ENCODE measurements around the gene NCR3LG1.

NCR3LG1 gene

DNA sequence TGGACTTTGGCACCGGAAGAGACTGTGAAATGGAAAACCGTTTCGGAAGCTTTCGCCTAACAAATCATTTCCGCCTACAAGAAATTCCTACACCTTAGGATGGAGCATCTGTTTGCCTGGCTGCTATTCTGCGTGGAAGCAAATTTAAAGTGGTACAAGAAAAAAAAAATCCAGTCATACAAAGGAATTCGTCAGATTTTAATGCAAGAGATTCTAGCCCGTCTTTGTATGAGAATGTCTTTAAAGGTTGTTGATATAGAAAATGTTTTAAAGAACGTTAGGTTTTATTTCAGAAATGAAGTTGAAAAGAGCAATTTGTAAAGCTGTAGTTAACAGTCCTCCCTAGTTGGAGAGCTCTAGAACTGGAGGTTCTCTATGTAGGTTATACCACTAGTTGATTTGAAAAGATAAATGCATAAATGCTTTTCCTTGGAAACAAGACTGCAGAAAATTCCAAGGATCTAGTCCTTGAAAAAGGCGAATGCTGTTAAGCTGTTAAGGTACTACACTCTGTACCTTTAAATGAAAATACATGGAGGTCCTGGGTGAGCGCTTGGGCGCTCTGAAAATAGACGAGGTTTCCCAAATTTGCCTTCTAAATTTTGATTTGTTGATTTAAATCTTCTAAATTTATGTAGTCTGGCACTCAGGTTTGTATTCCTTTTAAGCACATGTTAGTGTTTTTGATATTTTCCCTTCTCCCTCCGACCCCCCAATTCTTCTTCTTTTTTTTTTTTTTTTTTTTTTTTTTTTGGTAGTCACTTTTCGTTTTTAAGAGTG, 2.4 kb downstream of the NCR3LG1 start:
- TF ChIP-seq, protein P1, sequence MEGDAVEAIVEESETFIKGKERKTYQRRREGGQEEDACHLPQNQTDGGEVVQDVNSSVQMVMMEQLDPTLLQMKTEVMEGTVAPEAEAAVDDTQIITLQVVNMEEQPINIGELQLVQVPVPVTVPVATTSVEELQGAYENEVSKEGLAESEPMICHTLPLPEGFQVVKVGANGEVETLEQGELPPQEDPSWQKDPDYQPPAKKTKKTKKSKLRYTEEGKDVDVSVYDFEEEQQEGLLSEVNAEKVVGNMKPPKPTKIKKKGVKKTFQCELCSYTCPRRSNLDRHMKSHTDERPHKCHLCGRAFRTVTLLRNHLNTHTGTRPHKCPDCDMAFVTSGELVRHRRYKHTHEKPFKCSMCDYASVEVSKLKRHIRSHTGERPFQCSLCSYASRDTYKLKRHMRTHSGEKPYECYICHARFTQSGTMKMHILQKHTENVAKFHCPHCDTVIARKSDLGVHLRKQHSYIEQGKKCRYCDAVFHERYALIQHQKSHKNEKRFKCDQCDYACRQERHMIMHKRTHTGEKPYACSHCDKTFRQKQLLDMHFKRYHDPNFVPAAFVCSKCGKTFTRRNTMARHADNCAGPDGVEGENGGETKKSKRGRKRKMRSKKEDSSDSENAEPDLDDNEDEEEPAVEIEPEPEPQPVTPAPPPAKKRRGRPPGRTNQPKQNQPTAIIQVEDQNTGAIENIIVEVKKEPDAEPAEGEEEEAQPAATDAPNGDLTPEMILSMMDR (conservative IDR thresholded peaks at IDR 0.05) = no peak
- peak overlapping the region; percentile 92 for H3K27ac ChIP-seq

DNA sequence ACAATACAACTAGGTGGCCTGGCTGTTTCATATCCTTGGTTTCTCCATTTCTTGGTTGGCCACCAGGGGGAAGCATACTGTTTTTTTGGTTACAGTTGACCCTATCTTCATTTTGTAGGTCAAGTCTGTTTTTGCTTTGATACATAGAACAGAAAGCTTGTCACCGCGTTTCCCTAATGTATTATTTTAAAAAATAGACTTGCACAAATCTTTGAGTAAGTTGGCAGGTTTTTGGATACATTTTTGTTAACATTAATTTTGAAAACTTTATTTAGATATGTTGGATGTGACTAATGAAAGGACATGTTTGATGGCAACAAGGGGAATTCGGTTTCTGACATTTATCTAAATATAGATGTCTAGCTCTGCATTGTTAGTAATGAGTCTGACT, 3.0 kb downstream of the NCR3LG1 start:
- H3K27ac ChIP-seq = peak overlapping the region; percentile 92
- TF ChIP-seq, protein P1 (conservative IDR thresholded peaks at IDR 0.05) = peak; percentile 81

- TF ChIP-seq, protein P1 (conservative IDR thresholded peaks at IDR 0.05) = no peak
Observed at GRCh38 chr11:17366495-17366894, 14.9 kb downstream of the NCR3LG1 start.

DNA sequence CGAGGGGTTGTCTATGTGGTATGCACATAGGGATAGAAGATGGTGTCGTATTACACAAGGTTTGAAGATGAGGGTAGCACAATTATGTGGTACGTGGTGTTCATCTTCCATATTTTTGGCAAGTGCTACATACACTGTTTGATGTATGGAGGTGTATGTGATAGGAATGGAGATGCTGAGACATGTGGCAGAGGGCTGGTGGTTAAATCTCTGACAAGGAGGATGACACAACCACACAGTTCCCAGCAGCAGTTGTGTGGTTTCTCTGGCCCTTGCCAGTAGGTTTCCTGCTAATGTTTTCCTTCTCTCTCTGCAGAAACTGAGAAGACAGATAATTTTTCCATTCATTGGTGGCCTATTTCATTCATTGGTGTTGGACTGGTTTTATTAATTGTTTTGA, 17.0 kb downstream of the NCR3LG1 start:
- no peak overlapping the region for H3K27ac ChIP-seq
- TF ChIP-seq, protein P1 (conservative IDR thresholded peaks at IDR 0.05) = no peak

More at GRCh38 chr11:17366495-17366894, 14.9 kb downstream of the NCR3LG1 start:
- no peak overlapping the region for H3K27ac ChIP-seq

DNA sequence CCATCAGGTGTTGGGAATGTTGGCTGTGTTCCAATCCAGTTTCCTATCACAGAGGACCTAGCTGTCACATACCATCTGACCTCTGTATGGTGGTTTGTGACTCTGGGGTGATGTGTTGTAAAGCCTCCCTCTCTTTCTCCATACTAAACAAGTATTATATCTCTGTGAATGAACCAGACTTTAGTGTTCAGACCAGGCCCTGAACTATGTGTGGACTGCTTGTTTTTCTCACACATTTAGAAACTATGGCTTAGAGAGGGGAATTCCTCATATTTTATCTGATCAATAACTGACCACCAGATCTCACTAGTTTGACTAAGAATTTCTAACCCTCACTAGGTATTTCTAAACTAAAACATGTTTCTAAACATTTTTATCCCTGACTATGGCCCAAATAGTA, 17.5 kb downstream of the NCR3LG1 start:
- H3K27ac ChIP-seq = no peak overlapping the region
- TF ChIP-seq, protein P1 (conservative IDR thresholded peaks at IDR 0.05) = no peak

GRCh38 chr11:17369684-17370243, 18.2 kb downstream of the NCR3LG1 start:
- TF ChIP-seq, protein P1 (conservative IDR thresholded peaks at IDR 0.05) = no peak

GRCh38 chr11:17371614-17372013, 20.0 kb downstream of the NCR3LG1 start:
- TF ChIP-seq, protein P1 (conservative IDR thresholded peaks at IDR 0.05) = no peak
- H3K27ac ChIP-seq = no peak overlapping the region

More at GRCh38 chr11:17369684-17370243, 18.2 kb downstream of the NCR3LG1 start:
- H3K27ac ChIP-seq = no peak overlapping the region

Measured in VCaP (cell line).